ACHN (cell line): ENCODE data around the gene ADPRS.

ENCODE experiments used
- DNase-seq: peaks from one replicate; pipeline ENCODE4 v3.0.0-alpha.2; 2015
- in situ Hi-C: cut with HindIII; loops from 2 replicates; pipeline ENCODE4 v1.10.0; 2017; ENCODE audit warnings: low sequenced_read_pairs, low pct_ligation_motif_present, low pct_unique_long_range_greater_than_20kb

Gene ADPRS

DNA sequence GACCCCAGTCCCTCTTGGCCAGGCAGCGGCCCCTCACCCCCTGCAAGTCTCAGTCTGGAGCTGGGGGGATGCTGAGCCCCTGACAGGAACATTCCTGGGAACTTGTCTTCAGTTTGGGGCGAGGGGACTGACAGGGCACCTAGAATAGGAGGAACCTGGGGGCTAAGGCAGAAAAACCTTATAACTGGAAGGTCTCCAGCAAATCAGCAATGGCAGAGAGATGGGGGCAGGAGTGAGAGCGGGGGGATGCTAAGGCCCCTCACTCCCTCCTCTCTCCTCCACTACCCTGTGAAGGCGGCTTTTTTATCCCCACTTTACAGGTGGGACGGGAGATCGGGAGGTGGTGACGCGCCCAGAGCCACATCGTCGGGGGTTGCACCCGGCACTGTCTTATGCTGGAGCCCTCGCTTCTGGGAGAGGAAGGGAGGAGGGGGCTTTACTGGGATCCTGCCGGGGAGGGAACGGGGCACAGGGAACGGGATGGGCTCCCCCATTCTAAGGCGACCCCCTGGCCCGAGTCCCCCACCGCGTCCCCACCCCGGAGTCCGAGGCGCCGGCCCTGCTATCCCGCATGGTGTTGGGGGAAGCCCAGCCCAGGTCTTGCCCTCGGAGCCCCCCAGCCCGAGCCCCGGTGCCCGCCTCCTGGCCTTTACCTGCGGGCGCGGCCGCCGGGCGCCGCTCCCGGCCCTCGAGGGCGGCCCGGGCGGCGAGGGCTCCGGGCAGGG, 35.9 kb downstream of the ADPRS start:
- in situ Hi-C loops: loop anchor here (25.0 kb wide), 1 partner anchor 163 kb away; no protein-coding TSS in a partner anchor
- DNase-seq: no peak

DNA sequence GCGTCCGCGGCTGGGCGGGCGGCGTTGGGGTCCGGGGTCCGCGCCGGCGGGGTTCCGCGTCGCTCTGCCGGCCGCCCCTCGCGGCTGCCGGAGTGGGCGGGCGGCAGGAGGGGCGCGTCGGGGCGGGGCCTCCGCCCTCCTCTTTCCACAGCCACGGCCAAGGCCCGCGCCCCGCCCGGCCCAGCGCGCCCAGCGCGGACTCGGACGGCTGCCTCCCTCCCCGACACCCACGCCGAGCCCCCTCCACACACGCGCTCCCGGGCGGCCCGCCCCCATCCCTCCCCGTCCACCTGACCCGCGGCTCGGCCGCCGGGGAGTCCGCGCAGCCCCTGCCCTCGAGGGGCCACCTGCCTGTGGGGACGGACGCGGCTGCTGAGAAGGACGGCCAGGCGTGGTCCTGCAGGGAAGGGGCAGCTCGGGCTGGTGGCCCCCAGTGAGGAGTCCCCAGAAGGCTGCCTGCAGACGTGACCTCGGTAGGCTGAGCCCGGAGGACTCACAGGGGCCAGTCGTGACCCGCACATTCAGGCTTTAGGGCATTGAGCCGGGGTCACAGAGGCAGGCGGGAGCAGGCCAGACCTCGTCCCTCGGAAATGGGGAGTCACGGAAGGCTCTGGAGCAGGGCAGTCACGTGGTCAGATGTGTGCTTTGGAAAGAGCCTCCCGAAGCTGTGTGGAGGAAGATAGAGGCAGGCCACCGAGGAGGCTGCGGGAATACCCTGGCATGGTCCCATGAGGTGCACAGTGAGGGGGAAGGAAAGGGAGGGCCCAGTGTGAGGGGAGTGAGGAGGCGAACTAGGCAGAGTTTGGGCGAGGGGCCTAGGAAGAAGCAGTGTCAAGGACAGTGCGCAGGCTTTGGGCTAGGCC, 36.7 kb downstream of the ADPRS start, which contains the start of gene COL8A2:
Gene COL8A2, minus strand, starts transcription at position 94 of the 863 bp plus-strand sequence. CDS start 24,980 bp downstream, outside the sequence.
- DNase-seq: no peak
- in situ Hi-C loops: loop anchor here (25.0 kb wide), 1 partner anchor 162 kb away; no protein-coding TSS in a partner anchor

DNA sequence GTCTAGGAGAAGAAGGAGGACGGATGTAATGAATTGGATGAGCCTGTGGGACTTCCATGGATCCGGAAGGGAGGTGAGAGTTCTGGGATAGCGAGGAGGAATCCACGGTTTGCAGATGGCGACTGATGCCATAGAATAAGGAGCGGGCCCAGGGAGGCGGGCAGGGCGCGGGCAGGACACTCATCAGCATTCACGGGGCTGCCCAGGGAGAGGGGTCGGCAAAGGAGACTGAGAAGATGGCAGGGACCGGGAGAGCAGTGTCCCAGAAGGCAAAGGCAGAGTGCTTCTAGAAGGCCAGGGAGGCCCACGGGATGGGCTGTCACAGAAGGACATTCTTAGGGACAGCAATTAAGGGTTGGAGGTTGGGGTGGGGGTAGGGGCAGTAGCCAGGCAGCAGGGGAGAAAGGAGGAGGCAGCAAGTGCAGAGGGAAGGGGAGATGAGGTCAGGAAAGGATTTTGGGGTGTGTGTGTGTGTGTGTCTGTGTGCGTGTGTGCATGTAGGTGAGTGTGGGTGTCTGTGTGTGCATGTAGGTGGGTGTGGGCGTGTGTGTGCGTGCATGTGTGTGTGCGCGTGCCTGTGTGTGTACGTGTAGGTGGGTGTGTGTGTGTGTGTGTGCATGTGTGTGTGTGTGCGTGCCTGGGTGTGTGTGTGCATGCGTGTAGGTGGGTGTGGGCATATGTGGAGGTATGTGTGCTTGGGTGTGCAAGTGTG, 37.5 kb downstream of the ADPRS start:
- no peak for DNase-seq
- in situ Hi-C loops: loop anchor here (25.0 kb wide), 1 partner anchor 161 kb away; no protein-coding TSS in a partner anchor

DNA sequence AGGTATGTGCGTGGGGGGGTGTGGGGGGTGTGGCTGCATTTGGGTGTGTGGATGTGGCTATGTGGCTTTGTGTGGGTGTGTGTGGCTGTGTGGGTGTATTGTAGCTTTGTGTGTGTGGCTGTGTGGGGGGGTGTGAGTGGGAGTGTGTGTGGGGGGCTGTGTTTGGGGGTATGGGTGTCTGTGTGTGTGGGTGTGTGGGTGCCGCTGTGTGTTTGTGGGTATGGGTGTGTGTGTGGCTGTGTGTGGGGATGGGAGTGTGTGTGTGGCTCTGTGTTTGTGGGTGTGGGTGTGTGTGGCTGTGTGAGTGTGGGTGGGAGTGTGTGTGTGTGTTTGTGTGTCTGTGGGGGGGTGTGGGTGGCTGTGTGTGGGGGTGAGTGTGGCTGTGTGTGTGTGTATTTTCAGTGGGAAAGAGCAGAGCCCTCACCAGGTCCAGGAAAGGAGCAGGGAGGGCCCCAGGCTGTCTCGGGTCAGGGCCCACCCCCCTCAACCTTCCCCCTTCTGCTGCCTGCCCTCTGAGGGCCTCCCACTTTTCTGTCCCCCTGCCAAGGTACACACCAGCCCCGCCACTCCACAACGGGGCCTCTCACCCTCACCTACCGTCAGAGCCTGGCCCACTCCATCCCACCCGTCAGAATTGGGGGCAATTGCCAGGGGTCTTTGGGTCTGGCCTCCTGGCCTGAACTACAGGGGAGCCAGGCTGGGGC, 38.3 kb downstream of the ADPRS start:
- in situ Hi-C loops: loop anchor here (25.0 kb wide), 1 partner anchor 160 kb away; no protein-coding TSS in a partner anchor
- DNase-seq: no peak

DNA sequence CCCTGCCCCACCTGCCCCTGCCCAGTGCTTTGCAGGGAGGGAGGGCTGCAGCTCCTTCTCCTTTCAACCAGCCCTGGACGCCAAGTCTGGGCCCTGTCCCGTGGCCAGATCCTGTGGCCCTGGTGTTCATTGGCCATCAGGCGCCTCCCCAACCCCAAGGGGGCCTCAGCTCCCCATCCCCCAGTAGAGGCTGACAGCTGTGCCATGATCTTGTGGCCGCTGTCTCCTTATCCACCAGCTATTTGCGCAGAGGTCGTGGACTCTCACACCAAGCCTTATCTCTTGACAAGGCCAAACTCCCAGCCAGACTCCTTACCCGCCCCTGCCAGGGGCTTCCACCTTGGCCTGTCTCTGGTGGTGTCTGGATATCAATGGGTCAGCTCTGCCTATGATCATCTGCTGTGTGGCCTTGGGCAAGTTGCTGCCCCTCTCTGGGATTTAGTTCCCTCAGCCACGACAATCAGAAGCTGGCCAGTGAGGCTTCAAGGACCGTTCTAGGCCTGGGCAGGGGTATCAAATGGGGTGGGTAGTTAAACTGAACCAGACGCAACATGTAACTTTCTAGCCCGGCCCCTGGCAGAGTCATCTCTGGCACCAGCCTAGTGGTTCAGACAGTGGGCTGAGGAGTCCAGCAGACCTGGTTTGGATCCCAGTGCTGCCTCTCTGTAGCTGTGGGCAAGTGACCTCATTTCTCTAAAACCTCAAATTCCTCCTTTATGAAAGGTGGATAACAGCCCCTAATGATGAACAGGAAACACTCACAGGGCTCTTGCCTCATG, 39.6 kb downstream of the ADPRS start:
- no peak for DNase-seq
- in situ Hi-C loops: loop anchor here (25.0 kb wide), 1 partner anchor 159 kb away; no protein-coding TSS in a partner anchor

DNA sequence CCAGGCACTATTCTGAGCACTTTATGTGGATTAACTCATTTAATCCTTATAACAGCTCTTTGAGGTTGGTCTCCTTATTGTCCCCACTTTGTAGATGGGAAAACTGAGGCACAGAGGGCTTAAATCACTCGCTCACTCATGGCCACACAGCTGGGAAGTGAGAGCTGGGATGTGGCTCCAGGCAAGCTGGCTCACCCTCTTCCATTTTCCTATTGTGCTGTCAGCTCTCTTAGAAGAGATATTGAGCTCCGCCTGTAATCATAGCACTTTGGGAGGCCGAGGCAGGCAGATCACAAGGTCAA, 40.2 kb downstream of the ADPRS start:
- DNase-seq: no peak
- in situ Hi-C loops: loop anchor here (25.0 kb wide), 1 partner anchor 158 kb away; no protein-coding TSS in a partner anchor

DNA sequence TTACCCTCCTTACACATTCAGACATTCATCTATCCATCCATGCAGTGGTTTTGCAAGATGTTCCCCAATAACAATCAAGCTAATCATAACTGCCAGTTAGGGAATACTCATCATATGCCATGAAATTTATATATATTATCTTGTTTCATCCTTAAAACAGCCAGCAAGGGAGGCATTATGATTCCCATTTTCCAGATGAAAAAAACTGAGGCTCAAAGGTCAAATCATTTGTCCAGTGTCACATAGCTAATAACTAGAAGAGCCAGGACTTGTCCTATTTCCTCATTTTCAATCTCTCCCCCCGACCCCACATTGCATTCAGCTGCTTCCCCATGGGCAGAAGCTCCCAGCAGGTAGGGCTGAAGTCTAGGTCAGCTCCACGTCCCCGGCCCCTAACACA, 43.3 kb downstream of the ADPRS start:
- DNase-seq: no peak
- in situ Hi-C loops: loop anchor here (25.0 kb wide), 1 partner anchor 155 kb away; no protein-coding TSS in a partner anchor

DNA sequence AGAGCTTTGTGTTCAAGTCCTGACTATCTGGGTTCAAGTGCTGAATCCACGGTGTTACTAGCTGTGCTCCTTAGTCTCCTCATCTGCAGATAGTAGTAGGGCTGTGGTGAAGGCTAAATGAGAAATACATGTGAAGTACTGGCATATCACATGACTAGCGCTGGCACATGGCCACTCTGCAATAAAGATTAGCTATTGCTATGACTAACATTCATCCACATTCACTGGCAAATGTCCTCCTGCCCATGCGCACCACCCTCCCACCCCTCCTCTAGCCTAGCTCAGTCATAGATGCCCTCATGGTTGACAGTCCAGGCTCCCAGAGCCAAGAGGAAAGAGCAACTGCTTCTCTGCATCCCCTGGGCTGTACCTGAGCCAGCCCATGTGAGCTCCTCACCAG, 44.8 kb downstream of the ADPRS start:
- peak; percentile 92 for DNase-seq
- in situ Hi-C loops: loop anchor here (25.0 kb wide), 1 partner anchor 154 kb away; no protein-coding TSS in a partner anchor

DNA sequence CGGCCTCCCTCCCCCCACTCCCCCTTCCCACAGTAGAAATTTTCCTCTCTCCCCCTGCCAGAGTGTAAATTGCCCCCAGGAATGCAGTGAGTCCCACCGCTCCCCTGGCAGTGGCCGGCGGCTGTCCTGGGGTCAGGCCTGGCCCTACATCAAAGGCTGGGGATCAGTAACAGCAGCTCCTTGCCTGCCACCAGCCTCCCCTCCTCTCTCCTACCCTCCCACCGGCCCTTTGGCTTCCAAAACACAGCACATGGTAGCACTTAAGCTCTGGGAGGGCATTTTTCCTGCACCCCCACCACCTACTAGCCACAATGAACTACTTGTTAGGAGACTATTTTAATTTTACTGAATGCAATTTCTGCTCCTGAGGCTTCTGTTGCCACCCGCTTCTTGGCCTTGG, 45.3 kb downstream of the ADPRS start:
- no peak for DNase-seq
- in situ Hi-C loops: loop anchor here (25.0 kb wide), 1 partner anchor 153 kb away; no protein-coding TSS in a partner anchor

DNA sequence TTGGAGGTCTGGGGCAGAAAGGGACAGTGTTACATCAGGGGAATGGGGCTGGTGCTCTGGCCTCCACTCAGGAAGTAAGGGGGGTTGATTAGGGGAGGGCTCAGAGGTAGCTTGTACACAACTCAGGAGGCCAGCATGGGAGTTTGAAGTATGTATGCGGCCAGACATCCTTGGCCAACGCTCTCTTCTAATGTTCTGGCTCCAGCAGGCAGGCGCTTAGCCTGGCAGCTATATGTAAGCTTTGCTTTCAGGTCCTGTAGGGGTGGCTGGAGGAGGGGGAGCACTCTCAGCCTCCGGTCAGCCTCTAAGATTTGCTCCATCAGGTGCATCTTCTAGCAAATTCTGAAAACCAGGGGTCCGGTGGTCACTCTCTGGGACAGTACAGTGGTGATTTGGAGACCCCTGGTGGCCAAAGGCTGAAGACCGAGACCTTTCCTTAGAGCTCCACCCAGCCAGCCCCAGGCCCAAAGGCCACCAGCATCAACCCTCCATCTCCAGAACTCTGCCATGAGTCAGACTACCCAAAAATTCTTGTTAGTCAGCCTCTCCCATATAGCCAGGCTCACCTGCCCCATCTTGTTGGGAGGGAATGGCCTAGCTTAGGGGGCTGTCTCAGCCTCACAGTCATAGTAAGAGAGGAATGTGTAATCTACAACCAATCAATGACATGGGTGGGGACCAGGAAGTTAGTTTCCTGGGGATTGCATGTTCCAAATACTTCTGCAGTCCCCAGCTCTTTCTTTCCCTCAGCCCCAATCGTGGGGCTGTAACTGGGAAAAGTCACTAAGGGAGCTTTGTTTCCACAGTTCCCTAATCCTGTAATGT, 46.0 kb downstream of the ADPRS start:
- in situ Hi-C loops: loop anchor here (25.0 kb wide), 1 partner anchor 153 kb away; no protein-coding TSS in a partner anchor

DNA sequence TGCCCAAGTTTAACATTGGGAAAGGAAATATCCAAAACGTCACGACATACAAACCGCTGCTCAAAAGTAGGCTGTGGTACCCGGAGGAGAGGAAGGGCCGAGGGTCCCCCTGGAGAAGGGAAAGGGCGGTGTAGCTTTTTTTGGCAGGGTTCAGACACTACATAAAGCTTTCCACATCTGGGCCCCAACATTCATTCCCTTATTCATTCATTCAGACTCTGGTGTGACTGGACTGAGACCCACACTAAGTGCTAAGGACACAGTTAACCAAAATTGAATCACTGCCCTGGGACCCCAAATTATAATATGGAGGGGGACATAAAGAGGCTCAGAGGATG, 46.6 kb downstream of the ADPRS start:
- DNase-seq: no peak
- in situ Hi-C loops: loop anchor here (25.0 kb wide), 1 partner anchor 152 kb away; no protein-coding TSS in a partner anchor

More for the DNA sequence above, 46.0 kb downstream of the ADPRS start:
- peak; percentile 53 for DNase-seq

DNA sequence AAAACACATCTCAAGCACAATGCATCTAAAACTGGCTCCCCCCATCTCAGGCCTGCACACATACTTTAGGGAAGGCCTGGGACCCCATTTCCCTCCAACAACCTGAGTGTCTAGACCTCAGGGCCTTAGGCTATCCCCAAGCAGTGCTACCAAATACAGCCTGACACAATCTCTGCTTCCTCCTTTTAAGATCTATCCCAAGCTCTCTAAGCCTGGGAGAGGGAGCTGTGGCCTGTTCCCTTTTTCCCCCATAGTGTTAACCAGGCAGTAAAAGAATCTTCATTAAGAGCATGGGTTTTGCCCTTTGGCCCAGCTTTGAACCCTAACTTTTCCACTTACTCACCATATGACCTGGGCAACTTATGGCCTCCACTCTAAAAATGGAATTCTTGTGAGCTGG, 47.1 kb downstream of the ADPRS start:
- in situ Hi-C loops: loop anchor here (25.0 kb wide), 1 partner anchor 152 kb away; no protein-coding TSS in a partner anchor
- no peak for DNase-seq

DNA sequence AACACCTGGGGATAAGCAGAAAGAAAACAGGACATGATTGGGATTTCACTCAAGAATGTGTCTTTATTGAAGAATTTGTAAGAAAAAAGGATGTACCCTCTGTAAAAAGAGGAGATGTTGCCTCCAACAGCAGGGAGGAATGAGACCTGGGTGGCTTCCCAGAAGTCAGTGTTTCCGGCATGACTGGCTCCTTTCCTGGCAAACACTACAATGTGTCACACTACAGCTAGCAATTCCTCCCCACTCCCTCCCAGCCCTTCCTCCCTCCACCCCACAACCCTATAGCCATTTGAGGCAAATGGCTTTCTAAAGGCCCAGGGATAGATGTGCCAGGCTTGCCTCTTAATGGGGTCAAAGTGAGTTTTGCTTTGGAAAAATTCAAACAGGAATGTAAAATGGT, 47.8 kb downstream of the ADPRS start:
- in situ Hi-C loops: loop anchor here (25.0 kb wide), 1 partner anchor 151 kb away; no protein-coding TSS in a partner anchor
- no peak for DNase-seq

DNA sequence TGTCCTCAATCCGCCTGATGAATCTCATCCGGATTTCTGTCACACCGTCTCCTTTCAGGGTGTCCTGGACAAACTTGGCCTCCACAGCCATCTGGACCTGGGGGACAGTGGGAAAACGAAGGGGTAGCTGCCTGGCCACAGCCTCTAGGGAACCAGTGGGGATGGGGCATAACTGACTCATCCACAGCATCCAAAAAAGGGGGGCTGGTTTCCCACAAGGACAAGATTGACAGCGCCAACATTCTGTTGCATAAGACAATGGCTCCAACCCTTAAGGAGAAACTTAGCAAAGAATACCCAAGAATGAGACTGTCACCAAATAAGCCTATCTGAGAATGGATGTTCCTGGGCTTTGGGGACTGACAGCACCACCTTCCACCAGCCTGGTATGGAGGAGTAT, 48.5 kb downstream of the ADPRS start:
- in situ Hi-C loops: loop anchor here (25.0 kb wide), 1 partner anchor 150 kb away; no protein-coding TSS in a partner anchor
- DNase-seq: no peak

DNA sequence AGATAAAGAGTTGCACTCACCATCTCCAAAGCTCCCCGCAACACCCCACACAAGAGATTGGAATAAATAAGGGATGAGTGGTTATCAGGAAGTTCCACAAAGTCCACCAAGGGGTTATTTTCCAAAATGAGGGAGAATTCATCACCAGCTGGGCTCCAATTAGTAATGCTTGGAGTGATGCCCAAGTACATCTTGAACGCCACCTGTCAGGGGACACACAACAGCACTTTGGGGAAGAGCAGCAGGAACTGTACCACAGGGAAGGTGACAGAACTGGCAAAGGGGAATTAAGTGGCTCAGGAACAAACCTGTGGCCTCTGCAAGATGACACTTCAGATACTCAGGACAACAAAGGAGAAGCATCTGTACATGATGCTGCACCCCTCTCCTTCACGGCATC, 49.1 kb downstream of the ADPRS start:
- DNase-seq: no peak
- in situ Hi-C loops: loop anchor here (25.0 kb wide), 1 partner anchor 150 kb away; no protein-coding TSS in a partner anchor

DNA sequence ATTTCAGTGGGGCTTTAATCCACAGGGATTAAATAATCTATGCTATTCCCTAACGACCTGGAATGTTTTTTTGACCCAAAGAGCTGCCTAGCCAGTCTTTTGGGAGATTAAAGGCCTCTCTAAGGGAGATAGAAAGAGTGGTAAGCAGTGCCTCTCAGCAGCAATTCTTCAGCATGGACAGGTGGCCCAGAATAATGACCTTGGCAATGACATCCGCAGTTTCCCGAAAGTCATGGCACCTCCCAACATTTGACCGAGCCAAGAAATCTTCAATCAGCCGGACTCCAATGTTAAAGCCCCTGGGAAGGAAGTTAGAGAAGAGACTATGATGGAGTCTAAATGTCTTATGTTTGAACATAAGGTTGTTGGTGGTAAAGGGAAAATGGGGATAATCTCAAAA, 50.8 kb downstream of the ADPRS start:
- in situ Hi-C loops: loop anchor here (25.0 kb wide), 1 partner anchor 148 kb away; no protein-coding TSS in a partner anchor
- no peak for DNase-seq
